Measurements from ENCODE around the gene P4HB.

The P4HB gene

GRCh38 chr17:81833921-81834830 lies 26.2 kb downstream of the P4HB start:
- Mint-ChIP-seq H3K36me3 (peaks cover 17% of the 10 kb centered on the region), H3K27ac (peak overlapping the region; percentile 84), H3K4me1 (peaks cover 22% of the 10 kb centered on the region)

DNA sequence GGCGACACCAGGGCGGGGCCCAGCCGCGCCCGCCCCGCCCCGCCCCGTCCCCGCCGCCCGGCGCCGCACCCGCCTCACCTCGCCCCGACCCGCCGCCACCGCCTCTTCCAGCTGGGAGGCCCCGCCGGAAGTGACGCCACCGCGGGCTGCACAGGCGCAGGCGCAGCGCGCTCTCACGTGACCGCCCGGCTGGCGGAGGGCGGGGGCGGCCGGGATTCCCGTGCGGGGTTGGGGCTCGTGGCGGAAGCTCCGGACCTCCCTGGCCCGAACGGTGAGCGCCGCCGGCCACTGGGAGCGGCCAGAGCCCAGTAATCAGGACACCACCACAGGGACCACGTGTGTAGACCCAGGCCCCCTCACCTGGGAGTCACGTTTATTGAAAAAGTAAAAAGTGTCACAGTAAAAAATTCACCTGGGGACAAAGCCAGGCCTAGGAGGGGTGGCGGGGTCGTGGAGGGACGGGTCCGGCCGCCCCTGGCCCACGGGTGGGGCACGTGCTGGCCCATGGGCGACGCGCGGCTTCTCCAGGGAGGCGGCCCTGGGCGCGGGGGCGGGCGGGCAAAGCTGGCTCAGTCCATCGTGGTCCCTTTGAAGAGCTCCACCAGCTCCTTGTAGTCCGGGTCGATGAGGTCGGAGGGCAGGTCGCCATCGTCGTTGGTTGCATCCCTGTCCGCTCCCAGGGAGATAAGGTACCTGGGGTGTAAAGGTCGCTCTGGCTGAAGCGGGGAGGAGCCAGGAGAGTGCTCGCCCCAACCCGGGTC lies 27.0 kb downstream of the P4HB start, which contains the start of gene MCRIP1:
Gene MCRIP1, minus strand, starts transcription at position 132 of the 761 bp plus-strand sequence. CDS start 8,785 bp downstream, outside the sequence.
- Mint-ChIP-seq H3K27ac (peak within 1 kb of the TSS; percentile 97), H3K36me3 (peaks cover 17% of the 10 kb centered on the region), H3K4me3 (peak within 1 kb of the TSS; percentile 98), H3K4me1 (peaks cover 26% of the 10 kb centered on the region), H3K9me3 (no peaks in the 10 kb centered on the region)
- DNase-seq (ENCODE audit: low spot score in 2 of 2) (peak; percentile 94 to 97), ATAC-seq (peak; percentile 82)

More at GRCh38 chr17:81833921-81834830, 26.2 kb downstream of the P4HB start:
- ATAC-seq: no peak
- no peaks in the 10 kb centered on the region for H3K9me3 Mint-ChIP-seq
- H3K4me3 Mint-ChIP-seq: peak overlapping the region; percentile 98
- DNase-seq (ENCODE audit: low spot score in 2 of 2): no peak

DNA sequence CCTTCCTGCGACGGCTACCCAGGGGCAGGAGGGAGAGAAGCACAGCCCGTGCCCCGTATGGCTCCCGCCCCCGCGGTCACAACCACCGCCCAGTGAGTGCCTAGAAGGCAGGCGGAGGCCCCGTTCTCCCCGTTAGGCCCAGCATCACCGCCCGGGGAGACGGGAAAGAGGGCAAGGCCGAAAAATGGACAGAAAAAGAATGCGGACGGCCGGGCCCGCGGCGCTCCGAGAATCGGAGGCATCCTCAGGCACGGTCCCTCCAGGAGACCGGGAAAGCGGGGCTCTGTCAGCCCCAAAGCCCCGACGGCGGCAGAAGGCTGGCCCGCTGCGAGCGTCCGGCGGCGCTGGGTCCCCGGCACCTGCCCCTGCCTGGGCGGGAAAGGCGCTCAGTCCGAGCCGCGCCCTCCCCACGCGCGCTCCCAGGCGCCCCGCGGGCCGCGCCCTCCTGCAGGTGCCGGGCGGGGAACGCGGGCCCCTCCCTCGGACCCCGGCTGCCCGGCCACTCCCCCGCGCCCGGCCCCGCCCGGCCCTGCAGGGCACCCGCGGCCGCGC lies 27.7 kb downstream of the P4HB start:
- DNase-seq (ENCODE audit: low spot score in 2 of 2): no peak

DNA sequence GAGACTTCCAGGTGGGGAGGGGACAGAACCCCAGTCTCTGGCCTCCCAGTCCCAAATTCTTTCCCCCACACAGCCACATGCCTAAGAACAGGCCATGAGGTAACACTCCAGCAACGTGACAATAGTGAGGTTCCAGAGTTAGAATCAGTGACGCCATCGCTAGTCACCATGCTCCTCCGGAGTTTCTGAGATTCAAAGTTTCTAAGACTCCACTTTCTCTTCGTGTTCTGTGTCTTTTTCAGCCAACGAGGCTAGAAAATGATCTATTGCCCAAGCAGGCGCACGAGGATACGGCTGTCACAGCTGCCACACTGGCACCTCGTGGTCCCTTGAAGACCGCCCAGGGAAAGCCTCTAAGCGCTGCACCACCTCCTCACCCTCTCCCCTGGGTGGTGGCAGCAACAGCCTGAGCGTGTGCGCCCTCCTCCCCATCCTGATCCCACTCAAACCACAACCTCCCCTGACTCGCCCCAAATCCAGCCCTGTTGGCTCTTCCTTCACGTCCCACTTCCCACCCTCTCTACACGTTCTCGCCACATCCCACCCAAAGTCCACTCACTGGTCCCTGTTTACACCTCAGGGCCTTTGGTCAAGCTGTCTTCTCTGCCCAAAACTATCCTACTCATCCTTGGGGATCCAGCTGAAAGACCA lies 28.3 kb downstream of the P4HB start:
- H3K36me3 Mint-ChIP-seq: peaks cover 17% of the 10 kb centered on the region
- H3K4me3 Mint-ChIP-seq: peak overlapping the region; percentile 98
- DNase-seq (ENCODE audit: low spot score in 2 of 2): peak; percentile 30 to 82
- peak overlapping the region; percentile 97 for H3K27ac Mint-ChIP-seq
- ATAC-seq: peak; percentile 66
- peaks cover 28% of the 10 kb centered on the region for H3K4me1 Mint-ChIP-seq
- H3K9me3 Mint-ChIP-seq: no peaks in the 10 kb centered on the region

More for the DNA sequence above, 27.7 kb downstream of the P4HB start:
- peaks cover 17% of the 10 kb centered on the region for H3K36me3 Mint-ChIP-seq
- ATAC-seq: peak; percentile 69
- H3K9me3 Mint-ChIP-seq: no peaks in the 10 kb centered on the region
- peak overlapping the region; percentile 97 for H3K27ac Mint-ChIP-seq
- peaks cover 28% of the 10 kb centered on the region for H3K4me1 Mint-ChIP-seq
- peak overlapping the region; percentile 98 for H3K4me3 Mint-ChIP-seq

DNA sequence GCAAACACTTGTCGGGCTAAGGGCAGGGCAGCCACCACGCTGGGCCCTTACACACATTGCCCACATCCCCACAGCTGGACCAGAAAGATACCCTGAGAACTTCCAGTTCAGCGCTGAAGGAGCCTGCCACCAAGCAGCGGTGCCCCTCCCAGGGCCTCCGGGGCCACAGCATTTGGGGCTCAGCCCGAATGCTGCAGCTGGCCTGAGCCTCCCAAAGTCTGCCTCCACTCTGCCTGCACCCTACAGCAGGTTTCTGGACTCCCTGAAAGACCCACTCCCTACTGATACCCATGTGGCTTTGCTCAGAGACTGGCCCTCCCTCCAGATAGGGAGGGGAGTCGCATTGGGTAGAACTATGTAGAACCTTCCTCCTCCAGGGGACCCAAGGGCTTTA lies 28.8 kb downstream of the P4HB start:
- peak; percentile 2 for ATAC-seq
- peak in 1 of 2 donors; percentile 68 for DNase-seq (ENCODE audit: low spot score in 2 of 2)
- H3K4me3 Mint-ChIP-seq: peak overlapping the region; percentile 98

DNA sequence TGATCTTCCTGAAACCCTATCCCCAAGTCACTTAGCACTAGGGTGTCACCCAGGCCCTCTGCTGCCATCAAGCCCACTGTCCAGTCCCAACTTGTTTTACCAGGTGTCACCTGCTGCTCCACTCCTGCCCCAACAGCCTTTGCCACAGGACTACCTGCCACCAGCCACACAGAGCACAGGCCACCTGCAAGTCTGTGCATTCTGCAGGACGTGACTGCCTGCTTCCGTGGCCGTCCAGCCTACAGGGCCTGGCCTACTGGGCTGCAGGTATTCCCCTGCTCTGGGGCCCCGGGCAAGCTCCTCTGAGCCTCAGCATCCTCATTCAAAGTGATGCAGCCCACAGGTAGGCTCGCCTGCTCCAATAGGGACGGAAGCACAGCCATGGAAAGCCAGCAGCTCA lies 30.5 kb downstream of the P4HB start:
- Mint-ChIP-seq H3K27ac (no peak overlapping the region), H3K4me3 (peak overlapping the region; percentile 98), H3K36me3 (peaks cover 21% of the 10 kb centered on the region), H3K4me1 (peaks cover 35% of the 10 kb centered on the region), H3K9me3 (no peaks in the 10 kb centered on the region)
- ATAC-seq (no peak), DNase-seq (ENCODE audit: low spot score in 2 of 2) (no peak)

More for the DNA sequence above, 28.8 kb downstream of the P4HB start:
- Mint-ChIP-seq H3K36me3 (peaks cover 17% of the 10 kb centered on the region), H3K4me1 (peaks cover 28% of the 10 kb centered on the region), H3K9me3 (no peaks in the 10 kb centered on the region), H3K27ac (peak overlapping the region; percentile 97)

DNA sequence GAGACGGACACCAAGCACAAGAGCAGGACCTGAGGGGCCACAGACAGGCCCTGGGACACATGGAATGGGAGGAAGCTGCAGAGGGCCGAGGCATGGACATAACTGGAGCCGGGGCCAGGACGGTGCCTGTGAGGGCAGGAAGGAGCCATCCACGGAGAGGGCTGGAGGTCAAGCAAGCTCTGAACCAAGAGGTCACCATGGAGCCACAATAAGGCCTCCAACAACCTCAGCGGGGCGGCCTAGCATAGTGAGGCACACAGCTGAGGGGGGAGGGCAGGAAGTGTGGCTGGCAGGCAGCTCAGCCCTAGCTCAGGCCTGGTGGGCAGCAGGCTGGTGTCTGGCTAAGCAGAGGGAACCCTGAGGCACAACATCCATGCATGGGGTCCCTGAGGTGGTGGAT lies 31.7 kb downstream of the P4HB start:
- Mint-ChIP-seq H3K36me3 (peaks cover 17% of the 10 kb centered on the region), H3K27ac (peak overlapping the region; percentile 54), H3K9me3 (no peaks in the 10 kb centered on the region), H3K4me1 (peaks cover 35% of the 10 kb centered on the region), H3K4me3 (no peak overlapping the region)
- DNase-seq (ENCODE audit: low spot score in 2 of 2) (no peak), ATAC-seq (no peak)

DNA sequence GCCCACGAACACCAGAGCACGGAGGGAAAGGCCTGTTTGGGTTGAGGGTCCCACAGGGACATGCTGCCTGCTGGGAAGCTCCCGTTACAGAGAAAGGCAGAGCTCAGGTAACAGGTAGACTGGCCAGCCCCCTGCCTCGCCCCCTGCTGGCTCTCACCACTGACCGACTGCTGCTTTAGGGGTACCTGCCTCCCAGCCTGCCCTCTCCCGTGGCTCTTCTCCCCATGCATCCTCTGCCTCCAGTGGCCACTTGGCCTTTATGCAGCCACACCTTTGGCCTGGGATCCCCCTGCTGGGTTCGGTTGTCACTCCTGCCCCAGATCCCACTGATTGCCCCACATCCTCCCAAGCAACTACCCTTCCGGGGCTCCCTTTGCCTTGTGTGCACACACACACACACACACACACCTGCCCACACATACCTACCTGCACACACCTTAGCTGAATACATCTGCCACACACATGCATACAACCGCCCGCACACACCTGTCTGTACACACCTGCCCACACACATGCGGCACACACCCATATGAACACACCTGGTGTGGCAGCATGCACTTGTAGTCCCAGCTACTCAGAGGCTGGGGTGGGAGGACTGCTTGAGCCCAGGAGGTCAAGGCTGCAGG lies 34.4 kb downstream of the P4HB start:
- Mint-ChIP-seq H3K9me3 (no peaks in the 10 kb centered on the region), H3K27ac (peak overlapping the region; percentile 66)

DNA sequence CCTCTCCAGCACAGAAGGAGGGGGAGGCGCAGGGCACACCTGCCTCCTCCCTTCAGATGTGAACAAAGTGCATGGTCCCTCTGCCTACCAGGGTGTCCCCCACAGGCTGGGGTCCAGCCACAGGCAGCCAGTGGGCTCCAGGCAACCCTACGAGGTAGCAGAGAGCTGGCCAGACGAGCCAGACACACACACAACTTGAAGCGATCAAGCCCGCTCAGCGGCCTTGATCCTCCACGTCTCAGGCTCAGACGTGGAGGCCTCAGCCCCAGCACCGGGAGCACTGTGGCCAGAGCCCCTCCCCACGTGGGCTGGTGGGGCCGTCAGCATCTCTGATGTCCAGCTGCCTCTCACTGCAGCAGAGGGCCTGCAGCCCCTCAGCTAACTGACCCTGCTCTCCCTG lies 35.7 kb downstream of the P4HB start:
- Mint-ChIP-seq H3K36me3 (peaks cover 4% of the 10 kb centered on the region), H3K4me1 (peaks cover 25% of the 10 kb centered on the region), H3K9me3 (no peaks in the 10 kb centered on the region), H3K4me3 (no peak overlapping the region), H3K27ac (no peak overlapping the region)
- DNase-seq (ENCODE audit: low spot score in 2 of 2) (no peak), ATAC-seq (no peak)

More for the DNA sequence above, 34.4 kb downstream of the P4HB start:
- Mint-ChIP-seq H3K36me3 (peaks cover 4% of the 10 kb centered on the region), H3K4me3 (no peak overlapping the region), H3K4me1 (peaks cover 30% of the 10 kb centered on the region)
- DNase-seq (ENCODE audit: low spot score in 2 of 2) (no peak), ATAC-seq (no peak)

- no peak for DNase-seq (ENCODE audit: low spot score in 2 of 2)
- Mint-ChIP-seq H3K9me3 (no peaks in the 10 kb centered on the region), H3K27ac (no peak overlapping the region)
These were observed 36.4 kb downstream of the P4HB start for GRCh38 chr17:81823820-81824550.

DNA sequence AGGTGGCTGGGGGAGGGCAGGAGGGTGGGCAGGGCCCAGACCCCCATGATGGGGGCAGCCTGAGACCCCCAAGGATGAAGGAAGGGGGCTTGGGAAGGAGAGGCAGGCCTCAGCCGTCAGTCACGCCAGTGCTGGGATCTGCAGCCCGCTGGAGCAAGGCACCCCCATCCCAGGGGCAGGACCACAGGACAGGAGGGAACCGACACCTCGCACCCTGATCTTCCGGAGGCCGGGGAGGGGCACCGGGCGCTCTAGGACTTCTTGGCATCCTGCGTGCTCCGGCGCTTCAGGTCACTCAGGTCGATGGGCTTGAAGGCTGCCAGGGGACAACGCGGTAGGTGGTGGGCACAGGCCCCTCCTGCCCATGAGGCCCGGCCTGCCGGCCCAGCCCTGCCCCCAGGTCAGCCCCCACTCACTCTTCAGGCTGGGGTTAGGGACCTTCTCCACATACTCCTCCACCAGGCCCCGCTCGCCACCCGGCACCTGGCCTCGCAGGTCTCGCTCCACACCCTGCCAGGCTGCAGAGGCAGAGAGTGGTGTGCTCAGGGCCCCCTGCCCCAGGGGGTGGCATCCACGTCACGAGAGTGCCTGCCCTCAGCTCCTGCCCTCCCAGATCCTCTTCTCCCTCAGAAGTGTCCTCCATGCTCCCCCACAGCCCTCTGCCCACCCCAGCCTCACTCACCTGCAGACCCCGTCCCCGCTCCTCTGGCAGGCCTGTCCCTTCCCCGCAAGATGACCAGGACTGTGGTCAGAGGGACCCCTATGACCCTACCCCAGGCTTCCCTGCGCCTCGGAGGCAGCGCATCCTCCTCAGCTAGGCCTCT lies 37.1 kb downstream of the P4HB start:
- DNase-seq (ENCODE audit: low spot score in 2 of 2) (no peak), ATAC-seq (no peak)
- peaks cover 16% of the 10 kb centered on the region for H3K4me1 Mint-ChIP-seq
- no peaks in the 10 kb centered on the region for H3K9me3 Mint-ChIP-seq
- H3K4me3 Mint-ChIP-seq: no peak overlapping the region
- H3K27ac Mint-ChIP-seq: no peak overlapping the region
- peaks cover 4% of the 10 kb centered on the region for H3K36me3 Mint-ChIP-seq

More at GRCh38 chr17:81823820-81824550, 36.4 kb downstream of the P4HB start:
- no peak for ATAC-seq
- Mint-ChIP-seq H3K4me1 (peaks cover 22% of the 10 kb centered on the region), H3K4me3 (no peak overlapping the region), H3K36me3 (peaks cover 4% of the 10 kb centered on the region)

DNA sequence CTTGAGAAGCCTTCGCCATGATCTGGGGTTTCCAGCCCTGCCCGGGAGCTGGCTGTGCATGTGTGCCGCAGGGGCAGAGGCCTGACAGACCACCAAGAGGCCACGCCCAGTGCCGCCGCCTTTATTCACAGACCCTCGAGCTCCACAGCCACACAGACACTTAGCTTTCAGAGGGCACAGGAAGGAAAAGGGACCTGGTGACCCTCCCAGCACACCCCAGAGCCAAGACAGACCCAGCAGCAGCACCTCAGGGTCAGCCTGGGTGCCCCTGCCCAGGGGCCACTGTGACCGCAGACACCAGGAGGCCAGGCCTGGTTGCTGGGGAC lies 38.1 kb downstream of the P4HB start:
- Mint-ChIP-seq H3K27ac (peak overlapping the region; percentile 60), H3K9me3 (no peaks in the 10 kb centered on the region), H3K4me3 (no peak overlapping the region), H3K4me1 (peaks cover 22% of the 10 kb centered on the region), H3K36me3 (peaks cover 4% of the 10 kb centered on the region)
- ATAC-seq (no peak), DNase-seq (ENCODE audit: low spot score in 2 of 2) (no peak)

GRCh38 chr17:81821603-81822311 lies 38.6 kb downstream of the P4HB start:
- peak; percentile 42 for ATAC-seq
- Mint-ChIP-seq H3K4me3 (no peak overlapping the region), H3K4me1 (peaks cover 22% of the 10 kb centered on the region), H3K27ac (peak overlapping the region; percentile 60), H3K36me3 (peaks cover 4% of the 10 kb centered on the region), H3K9me3 (no peaks in the 10 kb centered on the region)
- DNase-seq (ENCODE audit: low spot score in 2 of 2): no peak

Data from stimulated activated effector memory CD8-positive, alpha-beta T cell treated with anti-CD3 and anti-CD28 coated beads, Interleukin-12 subunit alpha, Interleukin-12 subunit beta, amount 100 ng/mL, for 72 hours (primary cell).